ENCODE data around the gene UBE2E2. TPM values are rescaled to one million over a fixed set of nuclear protein-coding genes. Genes with fewer than 3 reads are reported as not detected.
A peak's percentile ranks its signal among the peaks of the same experiment; 100 is the strongest.

The UBE2E2 gene
- total RNA-seq, 1 experiment from 2014 or later: 64.3 TPM

- H3K27ac Mint-ChIP-seq (ENCODE audit: low read depth, unreplicated experiment): no peak overlapping the region
- H3K27me3 Mint-ChIP-seq (ENCODE audit: insufficient read depth, unreplicated experiment): no peaks in the 10 kb centered on the region
- TF ChIP-seq CTCF (IDR thresholded peaks at IDR 0.05; ENCODE audit: unreplicated experiment): no peak
- H3K4me1 Mint-ChIP-seq (ENCODE audit: insufficient read depth, unreplicated experiment): no peaks in the 10 kb centered on the region
- H3K36me3 Mint-ChIP-seq (ENCODE audit: insufficient read depth, unreplicated experiment): no peaks in the 10 kb centered on the region
- no TSS peak for BruUV-seq (replicated peaks)
- no peak overlapping the region for H3K4me3 Mint-ChIP-seq (ENCODE audit: unreplicated experiment)
- intact Hi-C loops (cut with micrococcal nuclease): no loop called here
- DNase-seq (ENCODE audit: unreplicated experiment): no peak
- POLR2A ChIA-PET: no interaction called here
- CTCF ChIA-PET: no interaction called here
- H3K9me3 Mint-ChIP-seq (ENCODE audit: unreplicated experiment): peaks cover 8% of the 10 kb centered on the region
Measured at GRCh38 chr3:23418026-23418425, 214.9 kb downstream of the UBE2E2 start.

DNA sequence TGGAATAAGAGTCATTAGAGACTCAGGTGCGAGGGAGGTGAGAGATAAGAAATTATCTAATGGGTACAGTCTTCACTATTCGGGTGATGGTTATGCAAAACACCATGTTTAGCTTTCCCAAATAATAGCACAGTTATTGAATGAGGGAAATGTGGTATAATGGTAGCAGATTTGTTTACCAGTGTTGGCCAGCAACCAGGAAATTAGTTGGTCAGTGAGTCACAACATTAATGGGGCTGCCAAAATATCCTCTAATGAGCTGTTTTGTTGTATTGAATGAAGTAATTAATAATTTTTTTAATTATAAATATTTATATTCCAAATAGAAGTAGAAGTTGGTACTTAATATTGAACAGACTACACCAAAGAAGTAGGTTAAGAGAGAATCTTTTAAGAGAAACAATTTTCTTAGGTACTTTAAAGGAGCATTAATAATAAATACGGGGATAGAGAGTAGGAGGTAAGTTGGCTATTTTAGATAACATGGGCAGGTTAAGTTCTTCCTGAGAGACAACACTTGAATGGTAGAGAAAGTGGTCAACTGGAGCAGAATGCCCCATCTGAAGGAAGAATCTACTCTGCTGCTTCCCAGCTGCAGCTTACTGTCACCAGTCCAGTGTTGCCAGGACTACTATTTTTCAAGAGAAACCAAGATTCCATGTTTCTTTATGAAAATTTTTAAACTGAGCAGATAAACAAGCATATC is 218.8 kb downstream of the UBE2E2 start:
- H3K4me1 Mint-ChIP-seq (ENCODE audit: insufficient read depth, unreplicated experiment): no peaks in the 10 kb centered on the region
- peak; percentile 2 for DNase-seq (ENCODE audit: unreplicated experiment)
- no peaks in the 10 kb centered on the region for H3K27me3 Mint-ChIP-seq (ENCODE audit: insufficient read depth, unreplicated experiment)
- no TSS peak for BruUV-seq (replicated peaks)
- POLR2A ChIA-PET: interaction anchor here (1.1 kb wide), 1 partner anchor 8 kb away, joined by 5 read pairs; no protein-coding TSS in a partner anchor
- H3K4me3 Mint-ChIP-seq (ENCODE audit: unreplicated experiment): no peak overlapping the region
- intact Hi-C loops (cut with micrococcal nuclease): no loop called here
- peaks cover under 1% of the 10 kb centered on the region for H3K9me3 Mint-ChIP-seq (ENCODE audit: unreplicated experiment)
- H3K27ac Mint-ChIP-seq (ENCODE audit: low read depth, unreplicated experiment): no peak overlapping the region
- TF ChIP-seq CTCF (IDR thresholded peaks at IDR 0.05; ENCODE audit: unreplicated experiment): no peak
- no peaks in the 10 kb centered on the region for H3K36me3 Mint-ChIP-seq (ENCODE audit: insufficient read depth, unreplicated experiment)
- CTCF ChIA-PET: interaction anchor here (1.0 kb wide), 2 partner anchors 14 to 228 kb away, joined by 3 read pairs; no protein-coding TSS in a partner anchor

DNA sequence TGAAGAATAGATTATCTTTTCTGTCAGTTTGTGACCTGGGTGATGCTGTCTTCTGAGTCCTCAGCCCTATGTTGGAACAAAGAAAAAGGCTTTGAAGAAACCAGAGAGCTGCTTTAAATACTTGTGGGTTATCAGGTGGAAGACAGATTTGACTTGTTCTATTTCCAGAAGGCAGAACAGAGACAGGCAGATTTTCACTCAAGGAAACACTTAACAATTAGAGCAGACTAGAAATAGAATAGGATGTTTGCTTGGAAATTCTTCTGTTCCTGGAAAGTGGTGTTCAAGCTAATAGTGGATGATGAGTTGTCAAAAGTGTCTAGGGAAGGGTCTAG is 219.4 kb downstream of the UBE2E2 start:
- no peaks in the 10 kb centered on the region for H3K4me1 Mint-ChIP-seq (ENCODE audit: insufficient read depth, unreplicated experiment)
- ChIA-PET CTCF (interaction anchor here (1.0 kb wide), 1 partner anchor 15 kb away, joined by 3 read pairs; no protein-coding TSS in a partner anchor), POLR2A (no interaction called here)

GRCh38 chr3:23425410-23425809 is 222.3 kb downstream of the UBE2E2 start:
- no peaks in the 10 kb centered on the region for H3K36me3 Mint-ChIP-seq (ENCODE audit: insufficient read depth, unreplicated experiment)
- no peaks in the 10 kb centered on the region for H3K4me1 Mint-ChIP-seq (ENCODE audit: insufficient read depth, unreplicated experiment)
- no TSS peak for BruUV-seq (replicated peaks)
- H3K4me3 Mint-ChIP-seq (ENCODE audit: unreplicated experiment): no peak overlapping the region
- intact Hi-C loops (cut with micrococcal nuclease): no loop called here
- DNase-seq (ENCODE audit: unreplicated experiment): no peak
- no peak overlapping the region for H3K27ac Mint-ChIP-seq (ENCODE audit: low read depth, unreplicated experiment)
- CTCF ChIA-PET: interaction anchor here (0.6 kb wide), 2 partner anchors 62 to 491 kb away, joined by 4 to 6 read pairs; partner anchors contain the start of genes NKIRAS1 and RPL15
- no peak for TF ChIP-seq CTCF (IDR thresholded peaks at IDR 0.05; ENCODE audit: unreplicated experiment)
- POLR2A ChIA-PET: no interaction called here
- no peaks in the 10 kb centered on the region for H3K9me3 Mint-ChIP-seq (ENCODE audit: unreplicated experiment)
- no peaks in the 10 kb centered on the region for H3K27me3 Mint-ChIP-seq (ENCODE audit: insufficient read depth, unreplicated experiment)

More for the DNA sequence above, 219.4 kb downstream of the UBE2E2 start:
- no TSS peak for BruUV-seq (replicated peaks)
- Mint-ChIP-seq H3K4me3 (ENCODE audit: unreplicated experiment) (no peak overlapping the region), H3K36me3 (ENCODE audit: insufficient read depth, unreplicated experiment) (no peaks in the 10 kb centered on the region), H3K27me3 (ENCODE audit: insufficient read depth, unreplicated experiment) (no peaks in the 10 kb centered on the region), H3K27ac (ENCODE audit: low read depth, unreplicated experiment) (no peak overlapping the region), H3K9me3 (ENCODE audit: unreplicated experiment) (no peaks in the 10 kb centered on the region)
- intact Hi-C loops (cut with micrococcal nuclease): no loop called here
- DNase-seq (ENCODE audit: unreplicated experiment): no peak
- TF ChIP-seq CTCF (IDR thresholded peaks at IDR 0.05; ENCODE audit: unreplicated experiment): no peak

All from MCF 10A (cell line).